HG03460 (cell line): ENCODE data around the gene TRABD.
"Not testable (repeated sequence)": the region's sequence is repeated elsewhere in the genome, so short reads cannot be mapped to it uniquely, and the experiment has no call there.

Experiments
- ATAC-seq: cut with Tn5 transposase; IDR thresholded peaks from one replicate; pipeline ENCODE4 v1.9.1; 2021; ENCODE audit not compliant: unreplicated experiment

Gene TRABD

DNA sequence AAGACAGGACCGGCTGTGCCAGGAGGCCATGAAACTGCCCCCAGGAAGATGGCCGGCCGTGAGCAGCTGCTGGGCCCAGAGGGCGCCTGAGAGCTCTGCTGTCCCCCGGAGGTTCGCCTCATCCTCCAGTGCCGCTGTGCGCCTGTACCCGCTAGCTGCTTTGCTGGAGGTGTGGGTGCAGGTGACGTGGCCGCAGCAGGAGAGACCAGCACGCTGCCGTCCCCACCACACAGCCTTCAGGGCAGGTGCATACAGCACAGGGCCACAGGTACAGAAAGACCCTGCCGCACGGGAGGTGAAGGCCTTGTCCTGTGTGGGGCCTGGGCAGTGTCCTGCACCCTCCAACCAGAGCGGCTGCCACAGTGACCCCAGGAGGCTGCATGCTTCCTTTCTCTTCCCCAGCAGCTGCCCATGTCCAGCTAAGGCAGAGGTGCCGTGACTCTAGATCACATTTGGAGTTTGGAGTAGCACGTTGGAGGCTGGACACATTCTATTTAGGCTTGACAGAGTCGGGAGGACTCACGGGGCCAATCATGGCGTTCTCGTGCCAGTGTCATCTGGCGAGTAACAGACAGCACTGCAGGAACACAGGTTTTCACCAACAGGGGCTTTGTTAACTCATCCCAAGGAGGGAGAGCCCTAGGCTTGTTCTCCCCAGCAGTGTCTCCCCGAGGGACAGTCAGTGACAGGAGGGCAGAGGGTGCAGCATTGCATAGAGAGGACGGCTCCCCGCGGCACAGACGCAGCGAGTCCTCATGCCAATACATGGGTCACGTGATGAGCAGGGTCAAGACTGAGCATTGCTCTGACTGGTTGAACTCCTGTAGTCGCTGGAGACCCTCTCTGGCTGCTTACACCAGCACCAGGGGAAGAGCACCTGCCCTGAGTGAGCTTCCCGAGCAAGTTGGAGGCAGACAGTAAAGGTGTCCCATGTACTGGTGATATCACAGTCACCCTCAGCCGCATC is 33.9 kb upstream of the TRABD start:
- ATAC-seq, result no peak

DNA sequence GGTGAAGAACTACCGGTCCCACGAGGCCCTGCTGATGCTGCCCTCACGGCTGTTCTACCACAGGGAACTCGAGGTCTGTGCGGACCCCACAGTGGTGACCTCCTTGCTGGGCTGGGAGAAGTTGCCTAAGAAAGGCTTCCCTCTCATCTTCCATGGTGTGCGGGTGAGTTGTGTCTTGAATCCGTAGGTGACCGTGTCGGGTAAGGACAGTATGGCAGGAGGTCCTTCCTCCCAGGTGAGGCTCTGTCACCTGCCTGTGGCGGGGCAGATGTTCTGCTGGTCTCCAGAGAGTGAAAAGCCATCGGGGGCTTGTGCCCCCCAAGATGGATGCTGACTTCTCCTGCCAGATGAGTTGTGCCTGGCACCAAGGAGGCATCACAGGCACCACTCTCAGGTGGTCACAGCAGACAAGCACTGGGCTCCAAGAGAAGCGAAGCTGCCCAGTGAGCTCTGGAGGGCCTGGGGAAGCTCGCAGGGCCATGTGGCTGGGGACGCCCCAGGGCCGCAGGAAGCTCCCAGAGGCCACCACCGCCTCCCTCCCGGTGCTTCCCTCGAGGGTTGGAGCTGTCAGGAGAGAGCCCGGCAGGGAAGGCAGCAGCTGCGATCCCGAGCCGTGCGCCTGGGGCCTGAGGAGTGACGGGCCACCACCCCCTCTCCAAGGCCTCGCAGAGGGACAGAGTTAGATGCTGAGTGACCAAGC is 32.5 kb upstream of the TRABD start:
- no peak for ATAC-seq

DNA sequence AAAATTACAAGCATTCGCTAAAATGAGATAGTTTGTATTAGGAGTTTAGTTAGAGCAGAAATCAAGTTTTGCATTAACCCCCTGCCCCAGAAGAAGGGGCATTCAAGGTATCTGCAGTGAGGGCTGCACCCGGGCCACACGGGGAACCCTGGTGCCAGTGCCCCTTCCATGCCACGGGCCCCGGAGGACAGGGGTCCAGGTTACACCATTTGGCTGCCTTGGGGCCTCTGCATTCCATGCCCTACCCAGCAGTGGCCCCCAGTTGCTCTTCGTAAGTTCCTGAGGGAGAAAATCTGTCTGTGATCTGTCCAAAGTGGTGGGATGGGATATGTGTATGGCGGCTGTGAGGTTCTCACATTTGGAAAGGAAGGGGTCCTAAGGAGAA is 32.0 kb upstream of the TRABD start:
- no peak for ATAC-seq

DNA sequence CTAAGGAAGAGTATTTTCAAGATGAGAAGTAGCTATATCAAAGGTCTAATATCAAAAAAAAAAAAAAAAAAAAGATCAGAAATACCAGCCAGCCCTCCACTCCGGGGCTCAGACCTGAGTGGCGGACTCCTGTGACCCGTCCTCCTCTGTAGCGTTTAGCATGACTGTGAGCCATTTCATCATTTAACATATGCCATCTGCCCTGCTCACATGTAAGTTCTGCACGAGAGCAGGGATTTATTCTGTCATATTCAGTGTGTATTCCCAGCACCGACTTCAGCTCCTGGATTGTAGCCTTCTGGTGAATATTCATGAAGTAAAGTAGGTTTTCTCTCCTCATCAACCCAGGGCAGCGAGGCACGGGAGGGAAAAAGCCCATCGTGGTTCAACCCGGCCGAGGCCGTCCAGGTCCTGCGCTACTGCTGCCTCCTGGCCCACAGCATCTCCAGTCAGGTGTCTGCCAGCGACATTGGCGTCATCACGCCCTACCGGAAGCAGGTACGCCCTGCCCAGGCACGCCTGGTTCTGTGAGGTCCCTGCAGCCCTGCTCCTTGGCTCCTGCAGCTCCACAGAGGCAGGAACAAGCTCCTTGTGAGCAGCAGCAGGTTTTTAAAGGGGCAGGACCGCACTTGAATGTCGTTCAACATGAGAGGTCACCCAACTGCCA is 27.9 kb upstream of the TRABD start:
- ATAC-seq, result no peak

DNA sequence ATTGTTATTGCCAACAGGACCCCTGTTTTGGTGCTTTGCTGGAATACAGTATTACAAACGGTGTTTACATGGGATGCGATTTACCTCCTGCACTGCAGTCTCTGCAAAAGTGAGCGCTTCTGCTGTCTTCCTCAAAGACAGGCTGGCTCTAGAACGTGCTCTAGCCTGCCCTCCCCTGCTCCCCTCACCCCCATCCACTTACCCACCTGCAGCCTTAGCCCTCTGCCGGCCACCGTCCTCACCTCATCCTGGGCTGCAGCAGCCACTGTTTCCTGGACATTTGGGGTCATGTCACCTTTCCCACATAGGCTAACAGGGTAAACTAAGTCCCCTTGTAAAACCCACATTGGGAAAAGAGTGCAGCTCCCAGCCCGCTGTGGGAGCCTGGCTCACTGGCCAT is 24.8 kb upstream of the TRABD start:
- no peak for ATAC-seq

DNA sequence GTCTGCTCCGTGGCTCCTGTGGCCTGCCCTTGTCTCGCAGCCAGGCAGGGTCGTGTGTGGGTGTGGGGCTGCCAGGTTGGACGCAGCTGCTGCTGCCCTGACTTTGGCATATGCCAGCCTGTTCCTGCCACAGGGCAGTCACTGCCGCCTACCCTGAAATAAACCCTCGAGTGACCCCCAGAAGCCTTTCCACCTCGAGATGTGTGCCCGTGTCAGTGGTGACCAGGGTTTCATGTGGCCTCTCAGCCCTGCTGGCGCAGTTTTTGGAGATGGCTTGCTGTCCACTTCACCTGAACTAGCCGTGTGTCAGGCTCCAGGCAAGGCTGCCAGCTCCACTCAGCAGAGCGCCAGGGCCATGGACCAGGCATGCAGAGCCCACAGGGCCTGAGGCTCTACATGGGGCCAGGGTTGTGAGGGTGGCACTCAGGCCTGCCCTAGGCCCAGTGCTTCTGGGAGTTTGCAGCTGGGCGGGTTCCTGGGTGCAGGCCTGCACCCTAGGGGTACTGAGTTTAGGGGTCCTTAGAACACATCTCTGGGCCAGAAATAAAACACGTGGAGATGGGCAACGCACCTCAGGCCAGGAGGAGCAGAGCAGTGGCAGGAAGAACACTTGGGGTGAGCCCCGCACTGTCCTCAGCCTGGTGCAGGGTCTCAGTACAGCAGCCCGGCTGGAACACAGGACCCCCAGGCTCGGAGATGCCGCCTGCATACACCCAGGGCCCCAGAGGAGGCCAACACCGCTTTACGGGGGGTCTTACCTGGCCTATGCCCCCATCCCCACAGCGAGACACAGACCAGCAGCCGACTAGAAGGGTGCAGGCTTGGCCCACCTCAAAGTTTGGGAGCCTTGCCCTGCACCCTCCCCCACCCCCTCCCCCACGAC is 24.0 kb upstream of the TRABD start:
- no peak for ATAC-seq

DNA sequence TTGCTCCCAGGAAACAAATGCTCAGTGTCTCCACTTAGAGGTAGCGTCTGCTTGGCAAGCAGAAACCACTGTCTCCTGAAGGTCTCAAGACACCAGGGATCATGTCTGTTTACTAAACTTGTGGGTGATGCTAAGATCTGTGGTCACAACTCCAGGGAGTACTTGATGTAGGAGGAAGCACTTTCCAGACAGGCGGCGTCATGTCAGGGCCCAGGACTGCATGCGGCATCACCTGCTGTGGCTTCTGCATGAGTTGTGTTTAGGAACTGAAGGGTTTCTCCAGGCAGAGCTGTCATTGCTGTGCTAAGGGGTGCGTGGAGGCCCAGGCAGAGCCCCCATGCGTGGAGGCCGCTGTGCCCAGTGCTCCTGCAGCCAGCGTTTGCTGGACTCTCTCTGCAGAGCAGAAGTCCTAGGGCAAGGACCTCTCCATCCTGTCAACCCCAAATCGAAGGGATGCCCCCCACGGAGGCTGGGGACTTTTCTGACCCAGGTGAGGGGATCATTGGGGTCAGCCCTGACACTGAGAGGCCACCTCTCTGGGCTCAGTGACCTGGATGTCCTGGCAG is 23.2 kb upstream of the TRABD start:
- no peak for ATAC-seq

DNA sequence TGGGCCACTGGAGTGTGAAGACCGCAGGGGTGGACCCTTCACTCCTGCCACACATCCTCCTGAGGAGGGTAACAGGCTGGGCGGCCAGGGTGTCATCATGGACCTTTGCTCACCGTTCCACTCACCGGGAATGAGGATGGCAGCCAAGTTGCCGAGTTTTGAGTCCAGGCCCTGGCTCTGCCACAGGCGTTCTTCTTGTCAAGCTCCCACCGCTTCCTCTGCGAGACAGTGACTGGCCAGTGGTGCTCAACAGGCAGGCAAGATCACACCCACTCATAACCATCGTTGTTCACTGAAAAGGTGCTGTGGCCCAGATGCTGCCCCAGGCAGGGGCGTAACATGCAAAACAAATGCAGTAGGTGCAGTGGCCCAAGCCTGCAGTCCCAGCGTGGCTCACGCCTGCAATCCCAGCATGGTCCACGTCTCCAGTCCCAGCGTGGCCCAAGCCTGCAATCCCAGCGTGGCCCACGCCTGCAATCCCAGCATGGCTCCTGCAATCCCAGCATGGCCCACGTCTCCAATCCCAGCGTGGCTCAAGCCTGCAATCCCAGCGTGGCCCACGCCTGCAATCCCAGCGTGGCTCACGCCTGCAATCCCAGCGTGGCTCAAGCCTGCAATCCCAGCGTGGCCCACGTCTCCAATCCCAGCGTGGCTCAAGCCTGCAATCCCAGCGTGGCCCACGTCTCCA is 20.1 kb upstream of the TRABD start:
- ATAC-seq, result no peak

DNA sequence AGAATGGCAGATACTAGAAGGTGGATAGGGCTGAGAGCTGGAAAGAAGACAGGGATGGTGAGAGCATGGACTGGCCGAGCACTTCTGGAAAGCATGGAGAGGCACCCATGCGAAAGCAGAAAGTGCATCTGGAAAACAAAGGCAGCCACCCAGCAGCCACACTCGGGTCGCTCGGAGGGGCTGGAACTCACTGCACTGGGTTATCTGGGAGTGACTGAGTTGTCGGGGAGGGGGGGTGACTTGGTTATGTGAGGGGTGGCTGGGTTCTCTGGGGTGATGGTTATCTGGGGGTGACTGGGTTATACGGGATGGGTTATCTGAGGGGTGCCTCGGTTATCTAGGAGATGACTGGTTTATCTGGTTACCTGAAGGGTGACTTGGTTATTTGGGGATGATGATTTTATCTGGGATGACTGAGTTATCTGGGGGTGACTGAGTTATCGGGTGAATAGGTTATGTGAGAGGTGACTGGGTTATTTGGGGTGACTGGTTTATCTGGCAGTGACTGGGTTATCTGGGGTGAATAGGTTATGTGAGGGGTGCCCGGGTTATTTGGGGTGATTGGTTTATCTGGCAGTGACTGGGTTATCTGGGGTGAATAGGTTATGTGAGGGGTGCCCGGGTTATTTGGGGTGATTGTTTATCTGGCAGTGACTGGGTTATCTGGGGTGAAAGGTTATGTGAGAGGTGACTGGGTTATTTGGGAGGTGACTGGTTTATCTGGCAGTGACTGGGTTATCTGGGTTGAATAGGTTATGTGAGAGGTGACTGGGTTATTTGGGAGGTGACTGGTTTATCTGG is 17.8 kb upstream of the TRABD start:
- ATAC-seq, result no peak

DNA sequence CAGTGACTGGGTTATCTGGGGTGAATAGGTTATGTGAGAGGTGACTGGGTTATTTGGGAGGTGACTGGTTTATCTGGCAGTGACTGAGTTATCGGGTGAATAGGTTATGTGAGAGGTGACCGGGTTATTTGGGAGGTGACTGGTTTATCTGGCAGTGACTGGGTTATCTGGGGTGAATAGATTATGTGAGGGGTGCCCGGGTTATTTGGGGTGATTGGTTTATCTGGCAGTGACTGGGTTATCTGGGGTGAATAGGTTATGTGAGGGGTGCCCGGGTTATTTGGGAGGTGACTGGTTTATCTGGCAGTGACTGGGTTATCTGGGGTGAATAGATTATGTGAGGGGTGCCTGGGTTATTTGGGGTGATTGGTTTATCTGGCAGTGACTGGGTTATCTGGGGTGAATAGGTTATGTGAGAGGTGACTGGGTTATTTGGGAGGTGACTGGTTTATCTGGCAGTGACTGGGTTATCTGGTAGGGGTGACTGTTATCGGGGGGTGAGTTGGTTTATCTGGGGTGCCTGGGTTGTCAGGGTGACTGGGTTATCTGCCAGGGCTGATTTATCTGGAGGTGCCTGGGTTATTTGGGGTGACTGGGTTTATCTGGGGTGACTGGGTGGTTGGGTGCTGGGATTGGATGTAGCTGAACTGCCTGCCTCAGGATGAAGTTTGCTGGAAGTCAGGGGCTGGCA is 17.1 kb upstream of the TRABD start:
- ATAC-seq, result not testable (repeated sequence)

DNA sequence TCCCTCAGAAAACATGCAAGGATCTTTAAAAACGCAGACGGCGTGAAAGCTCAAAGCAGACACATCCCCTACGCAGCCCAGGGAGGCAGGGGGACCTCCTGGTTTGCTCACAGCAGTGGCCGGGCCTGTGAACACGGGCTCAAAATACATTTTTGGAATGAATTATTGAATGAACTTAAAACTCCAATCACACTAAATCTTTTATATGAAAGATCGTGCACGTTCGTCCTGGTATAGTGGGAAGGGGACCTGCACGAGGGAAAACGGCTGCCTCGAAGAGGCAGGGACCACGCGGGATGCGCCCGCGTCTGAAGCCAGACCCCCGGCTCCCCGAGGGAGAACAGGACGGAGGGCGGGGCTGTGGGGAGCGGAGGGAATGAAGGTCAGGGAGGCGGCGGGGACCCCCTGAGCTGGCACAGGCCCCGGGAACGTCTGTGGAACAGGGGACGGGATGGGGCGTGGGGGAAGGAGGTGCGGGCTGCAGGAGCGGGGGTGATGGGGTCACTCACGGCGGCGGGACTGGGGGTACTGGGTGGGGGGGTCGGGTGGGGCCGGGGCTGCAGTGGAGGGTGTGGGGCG is 16.4 kb upstream of the TRABD start:
- no peak for ATAC-seq

DNA sequence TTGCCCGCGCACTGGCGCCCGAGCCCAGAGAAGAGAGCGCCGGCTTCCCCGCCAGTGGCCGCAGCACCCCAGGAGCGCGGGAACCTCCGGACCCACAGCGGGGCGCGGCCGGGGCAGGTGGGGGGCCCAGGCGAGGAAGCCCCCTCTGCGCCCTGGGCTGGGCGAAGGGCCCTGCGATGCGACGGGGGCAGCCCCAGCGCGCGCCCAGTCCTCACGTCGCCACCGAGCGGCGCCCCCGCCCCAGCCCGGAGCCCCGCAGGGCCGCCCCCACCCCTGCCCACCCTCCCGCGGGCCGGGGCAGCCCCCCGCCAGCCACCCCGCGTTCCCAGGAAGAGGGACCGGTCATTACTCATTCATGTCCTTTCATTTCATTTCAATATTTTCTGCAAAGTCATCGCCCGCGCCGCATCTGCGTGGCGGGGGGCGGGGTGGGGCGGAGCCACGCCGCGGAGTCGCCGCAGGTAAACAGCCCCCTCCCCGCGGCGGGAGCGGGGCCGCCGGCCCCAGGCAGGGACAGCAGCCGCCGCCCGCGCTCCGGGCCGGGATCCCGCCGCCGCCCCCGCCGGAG is 15.9 kb upstream of the TRABD start:
- ATAC-seq, result no peak

DNA sequence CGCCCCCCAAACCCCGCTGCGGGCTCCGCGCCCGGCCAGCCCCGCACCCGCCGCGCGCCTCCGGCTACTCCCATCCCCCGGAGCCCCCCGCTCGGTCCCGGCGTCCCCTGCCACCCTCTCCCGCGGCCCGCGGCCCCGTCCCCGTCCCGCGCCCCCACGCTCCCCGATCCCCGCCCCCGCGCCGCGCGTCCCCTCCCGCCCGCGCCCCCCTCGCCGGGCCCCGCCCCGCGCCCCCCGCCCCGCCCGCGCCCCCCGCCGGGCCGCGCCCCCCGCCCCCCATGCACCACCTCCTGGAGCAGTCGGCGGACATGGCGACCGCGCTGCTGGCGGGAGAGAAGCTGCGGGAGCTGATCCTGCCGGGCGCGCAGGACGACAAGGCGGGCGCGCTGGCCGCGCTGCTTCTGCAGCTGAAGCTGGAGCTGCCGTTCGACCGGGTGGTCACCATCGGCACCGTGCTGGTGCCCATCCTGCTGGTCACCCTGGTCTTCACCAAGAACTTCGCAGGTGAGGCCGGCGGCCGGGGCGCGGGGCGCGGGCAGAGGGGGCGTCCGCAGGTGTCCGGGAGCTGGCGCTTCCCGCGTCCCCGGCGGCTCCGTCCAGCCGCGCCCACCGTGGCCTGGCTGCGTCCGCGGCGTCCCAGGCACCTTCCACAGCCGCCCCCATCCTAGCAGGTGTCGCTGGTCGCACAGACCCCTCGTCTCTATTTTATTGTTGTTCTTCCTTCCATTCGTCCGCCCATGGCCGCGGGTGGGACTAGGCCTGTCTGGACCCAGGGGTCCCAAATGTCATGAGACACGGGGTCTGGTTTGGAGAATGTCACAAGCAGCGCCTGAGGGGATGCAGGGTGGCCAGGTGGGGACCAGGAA is 15.0 kb upstream of the TRABD start, which contains the start of gene PANX2:
TSS of gene PANX2 (plus strand) at position 279 of the 866 bp plus-strand sequence. CDS start at position 279, 0 bp downstream.
- no peak for ATAC-seq

DNA sequence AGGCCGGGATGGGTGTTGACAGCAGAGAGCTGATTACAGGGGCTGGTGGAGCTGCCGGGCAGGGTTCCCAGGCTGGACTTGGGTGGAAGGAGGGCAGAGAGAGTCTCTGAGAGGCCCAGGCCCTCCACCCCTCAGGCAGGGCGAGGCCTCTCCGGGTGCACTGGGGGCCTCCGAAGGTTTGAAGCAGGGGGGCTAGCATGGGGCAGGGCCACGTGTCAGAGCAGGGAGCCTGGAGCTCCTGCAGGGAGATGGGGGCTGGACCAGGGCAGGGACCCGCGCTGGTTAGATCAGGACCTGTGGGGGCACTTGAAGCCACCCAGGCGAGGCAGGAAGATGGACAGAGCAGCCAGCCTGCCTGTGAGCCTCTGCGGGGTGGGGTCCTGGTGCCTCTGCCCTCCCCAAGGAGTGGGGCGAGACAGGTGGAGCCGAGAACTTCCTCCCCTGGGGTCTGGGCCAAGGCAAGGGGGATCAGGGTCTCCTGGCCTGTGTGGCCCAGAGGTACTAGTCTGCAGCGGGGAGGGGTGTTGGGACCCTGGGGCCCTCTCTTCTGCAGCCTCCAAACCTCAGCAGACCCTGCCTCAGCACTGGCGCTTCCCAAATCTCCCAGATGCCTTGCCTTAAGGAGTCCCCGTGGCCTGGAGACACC is 14.3 kb upstream of the TRABD start:
- no peak for ATAC-seq

DNA sequence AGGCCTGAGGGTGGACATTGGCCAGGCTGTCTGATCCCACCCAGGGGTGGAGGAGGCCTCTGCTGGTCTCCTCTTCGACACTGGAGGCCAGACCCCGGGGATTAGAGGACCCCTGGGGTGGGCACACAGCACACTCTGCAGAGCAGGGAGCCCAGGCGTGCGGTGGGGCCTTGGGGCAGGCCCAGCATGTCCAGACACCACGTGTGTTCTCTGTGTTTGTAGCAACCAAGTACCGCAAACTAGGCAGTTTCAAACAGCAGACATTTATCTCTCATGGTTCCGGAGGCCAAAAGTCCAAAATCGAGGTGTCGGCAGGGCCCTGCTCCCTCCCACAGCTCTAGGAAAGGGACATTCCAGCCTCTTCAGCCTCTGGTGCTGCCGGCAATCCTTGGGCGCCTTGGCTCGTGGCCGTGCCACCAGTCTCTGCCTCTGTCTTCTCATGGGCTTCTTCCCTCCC is 13.7 kb upstream of the TRABD start:
- ATAC-seq, result no peak
